HG03457 (cell line): ENCODE data around the gene PTPRN2.
"Not testable (repeated sequence)": the region's sequence is repeated elsewhere in the genome, so short reads cannot be mapped to it uniquely, and the experiment has no call there.

Experiments used
- ATAC-seq: cut with Tn5 transposase; IDR thresholded peaks from one replicate; pipeline ENCODE4 v1.9.1; 2021; ENCODE audit warnings: moderate number of reproducible peaks; ENCODE audit not compliant: unreplicated experiment

PTPRN2 gene

DNA sequence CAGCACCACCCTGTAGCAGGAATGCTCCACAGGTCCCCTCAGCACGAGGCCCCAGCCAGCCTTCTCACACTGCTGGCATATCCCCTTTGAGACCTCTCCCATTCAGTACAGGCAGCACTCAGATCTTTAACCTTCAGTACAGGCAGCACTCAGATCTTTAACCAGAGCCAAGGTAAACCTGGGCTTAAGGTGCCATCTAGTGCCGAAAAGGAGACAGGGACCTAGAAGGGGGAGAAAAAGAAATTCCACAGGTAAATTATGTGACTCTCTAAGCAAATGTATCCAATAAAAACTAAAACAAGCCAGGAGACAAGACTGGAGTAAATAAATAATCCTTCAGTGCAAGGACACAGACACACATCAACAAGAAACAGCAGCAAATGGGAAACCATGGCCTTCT, 358.6 kb downstream of the PTPRN2 start:
- no peak for ATAC-seq

DNA sequence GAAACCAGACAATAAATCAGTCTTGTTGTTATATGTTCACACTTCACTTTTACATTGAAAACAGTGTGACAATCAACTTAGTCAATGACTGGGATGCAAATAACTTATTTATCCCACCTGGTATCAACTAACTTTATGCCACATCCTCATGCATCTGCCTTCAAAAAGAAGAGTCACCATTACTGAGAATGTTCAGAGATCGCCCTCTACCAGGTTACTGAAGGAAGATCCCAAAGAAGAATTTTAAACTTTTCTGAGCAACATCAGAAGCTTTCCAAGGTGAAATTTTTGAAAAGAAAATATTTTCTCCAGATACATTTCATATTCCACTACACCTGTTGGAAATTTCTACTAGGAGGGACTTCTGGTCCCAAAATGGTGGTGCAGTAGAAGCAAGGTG, 359.5 kb downstream of the PTPRN2 start:
- no peak for ATAC-seq

DNA sequence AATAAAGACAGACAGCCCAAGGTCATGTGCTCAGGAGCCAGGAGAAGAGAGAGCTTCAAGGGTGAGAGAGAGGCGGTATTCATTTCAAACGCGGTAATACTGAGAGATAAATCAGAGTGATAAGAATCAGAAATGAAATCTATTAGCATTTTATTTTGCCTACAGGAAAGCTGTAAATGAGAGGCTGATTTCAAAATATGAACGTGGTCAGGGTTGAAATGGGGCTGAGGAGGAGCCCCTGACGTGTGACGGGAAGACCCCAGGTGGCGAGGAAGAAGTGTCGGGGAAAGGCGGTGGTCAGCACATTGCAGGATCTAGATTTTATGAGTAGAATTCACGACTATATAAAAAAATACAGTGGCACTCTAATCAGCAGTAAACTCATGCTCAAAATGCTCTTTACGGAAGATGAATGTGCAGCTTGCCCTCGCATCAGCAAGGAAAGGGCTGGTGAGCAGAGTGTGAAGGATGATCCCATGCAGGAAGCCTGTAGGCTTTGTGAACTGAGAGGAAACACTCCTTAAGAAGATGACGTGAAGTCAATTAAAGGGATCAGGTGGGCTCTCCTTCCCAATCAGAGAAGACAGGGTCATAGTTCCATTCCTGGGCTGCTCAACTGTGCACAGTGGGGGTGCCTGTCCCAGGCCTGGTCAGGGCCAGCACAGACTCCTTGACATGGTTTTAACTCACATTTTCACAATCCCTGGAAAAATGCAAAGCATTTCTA, 360.2 kb downstream of the PTPRN2 start:
- ATAC-seq: no peak

DNA sequence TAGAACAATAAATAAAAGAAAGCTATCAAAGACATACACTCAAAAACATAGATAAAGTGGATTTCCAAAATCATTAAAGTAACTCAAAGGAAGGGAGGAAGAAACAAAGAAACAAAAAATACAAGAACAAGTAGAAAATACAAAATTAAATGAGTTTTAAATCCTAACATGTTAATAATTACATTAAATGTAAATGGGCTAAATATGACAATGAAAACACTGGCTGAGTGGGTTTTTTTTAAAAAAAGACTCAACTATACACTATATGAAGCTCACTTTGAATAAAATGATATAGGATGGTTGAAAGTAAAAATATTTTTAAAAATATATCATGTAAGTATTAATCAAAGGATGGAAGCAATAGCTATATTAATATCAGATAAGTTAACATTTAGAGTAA, 371.4 kb downstream of the PTPRN2 start:
- ATAC-seq: no peak

DNA sequence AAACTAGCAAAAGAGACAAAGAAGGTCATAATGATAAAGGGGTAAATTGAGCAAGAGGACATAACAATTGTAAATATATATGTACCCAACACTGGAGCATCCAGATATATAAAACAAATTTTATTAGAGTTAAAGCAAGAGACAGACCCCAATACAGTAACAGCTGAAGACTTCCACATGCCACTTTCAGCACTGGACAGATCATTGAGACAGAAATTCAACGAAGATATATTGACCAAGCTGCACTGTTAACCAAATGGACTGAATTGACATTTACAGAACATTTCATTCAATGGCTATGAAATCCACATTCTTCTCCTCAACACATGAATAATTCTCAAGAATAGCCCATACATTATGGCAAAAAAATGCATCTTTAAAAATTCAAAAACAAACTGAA, 378.2 kb downstream of the PTPRN2 start:
- ATAC-seq: no peak

DNA sequence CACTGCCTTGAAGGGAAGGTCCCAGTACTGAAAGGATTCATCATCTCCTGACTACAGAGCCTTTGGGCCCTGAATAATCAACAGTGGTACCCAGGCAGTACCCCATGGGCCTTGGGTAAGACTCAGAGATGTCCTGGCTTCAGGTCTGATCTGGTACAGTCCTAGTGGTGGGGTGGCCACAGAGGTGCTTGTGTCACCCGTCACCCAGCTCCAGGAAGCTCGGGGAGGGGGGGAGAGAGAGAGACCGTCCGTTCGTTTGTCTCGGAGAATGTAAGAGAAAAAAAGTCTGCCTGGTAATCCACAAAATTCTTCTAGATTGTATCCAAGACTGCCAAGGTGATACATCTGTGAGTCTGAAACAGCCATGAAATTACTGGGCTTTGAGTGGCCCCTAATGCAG, 381.3 kb downstream of the PTPRN2 start:
- ATAC-seq: no peak

DNA sequence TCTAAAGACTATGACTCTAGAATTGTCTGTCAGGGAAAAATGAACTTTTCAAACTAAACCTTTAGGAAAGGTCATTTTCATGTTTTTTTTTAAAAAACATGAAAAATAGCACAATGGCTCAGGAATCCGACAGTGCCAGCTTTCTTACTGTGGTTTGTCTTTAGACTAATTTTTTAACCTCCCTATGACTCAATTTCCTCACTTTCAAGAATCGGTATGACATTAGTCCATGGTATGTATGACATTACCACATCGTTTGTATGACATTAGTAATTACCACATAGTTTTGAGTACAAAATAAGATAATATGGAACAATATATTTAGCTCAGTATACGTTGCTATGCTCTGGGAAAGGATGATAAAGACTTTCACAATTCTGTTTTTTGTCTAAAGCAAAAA, 383.2 kb downstream of the PTPRN2 start:
- no peak for ATAC-seq

DNA sequence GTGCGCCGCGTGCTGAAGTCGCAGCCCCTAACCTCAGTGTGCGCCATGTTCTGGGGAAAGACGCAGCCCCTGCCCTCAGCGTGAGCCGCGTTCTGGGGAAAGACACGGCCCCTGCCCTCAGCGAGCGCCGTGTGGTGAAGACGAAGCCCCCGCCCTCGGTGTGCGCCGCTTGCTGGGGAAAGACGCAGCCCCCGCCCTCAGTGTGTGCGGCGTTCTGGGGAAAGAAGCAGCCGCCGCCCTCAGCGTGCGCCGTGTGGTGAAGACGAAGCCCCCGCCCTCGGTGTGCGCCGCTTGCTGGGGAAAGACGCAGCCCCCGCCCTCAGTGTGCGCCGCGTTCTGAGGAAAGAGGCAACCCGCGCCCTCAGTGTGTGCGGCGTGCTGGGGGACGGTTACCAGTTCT, 383.7 kb downstream of the PTPRN2 start:
- ATAC-seq: not testable (repeated sequence)

DNA sequence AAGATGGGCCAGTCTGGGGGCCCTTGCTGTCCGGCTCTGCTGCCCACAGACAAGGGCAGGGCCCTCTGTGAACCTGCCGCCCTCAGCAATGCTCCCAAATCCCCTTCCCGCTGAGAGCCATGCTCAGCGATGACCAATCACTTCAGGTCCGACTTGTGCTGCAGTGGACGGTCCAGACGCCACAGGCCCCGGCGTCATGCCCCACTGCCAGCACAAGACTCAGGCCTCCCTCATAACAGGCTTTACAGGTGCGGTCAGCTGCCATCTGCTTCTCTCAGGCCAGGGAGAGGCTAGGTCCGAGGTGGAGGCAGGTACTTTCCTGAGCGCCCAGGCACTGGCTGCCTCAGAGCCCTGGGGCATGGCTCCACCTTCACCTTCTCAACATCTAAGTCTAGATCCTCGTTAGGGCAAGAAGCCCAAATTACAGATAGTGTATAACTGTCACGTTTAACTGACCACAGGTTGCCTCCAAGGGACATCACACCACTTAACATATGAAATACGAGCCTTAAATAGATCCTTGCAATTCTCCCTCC, 393.2 kb downstream of the PTPRN2 start:
- ATAC-seq: no peak

DNA sequence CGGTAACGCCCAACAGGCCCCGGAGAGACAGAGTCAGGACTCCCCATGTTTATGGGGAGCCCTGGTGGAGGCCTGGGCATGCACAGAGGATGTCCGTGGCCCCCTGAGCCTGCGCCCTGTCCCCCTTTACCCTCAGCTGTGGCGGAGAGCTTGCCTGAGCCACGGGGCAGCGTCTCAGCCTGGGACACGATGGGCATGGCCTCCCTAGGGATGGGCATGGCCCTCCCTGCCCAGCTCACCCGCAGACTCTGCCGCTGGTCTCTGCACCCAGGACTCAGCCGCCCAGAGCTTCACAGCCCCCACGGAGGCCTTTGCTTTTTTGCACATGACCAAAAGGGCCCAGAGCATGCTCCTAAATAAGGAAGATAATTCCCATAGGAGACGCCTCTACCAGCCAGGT, 394.2 kb downstream of the PTPRN2 start:
- no peak for ATAC-seq

DNA sequence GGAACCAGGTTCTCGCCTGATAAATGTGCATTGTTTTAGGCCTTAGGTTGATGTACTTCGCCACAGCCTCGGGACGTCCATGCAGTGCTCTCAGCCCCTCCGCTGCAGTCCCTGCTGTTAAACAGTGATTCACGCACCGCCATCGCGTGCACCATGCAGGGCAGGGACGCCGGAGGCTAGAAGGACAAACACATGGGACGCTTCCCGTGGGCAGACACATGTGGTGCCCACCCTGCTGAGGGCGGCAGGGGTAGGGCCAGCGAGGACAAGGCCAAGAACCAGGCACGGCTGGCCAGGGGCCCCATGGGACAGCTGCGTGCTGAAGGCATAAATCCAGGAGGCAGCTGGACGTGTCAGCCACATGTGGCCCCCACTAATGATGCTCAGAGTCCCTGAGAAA, 394.7 kb downstream of the PTPRN2 start:
- ATAC-seq: no peak

DNA sequence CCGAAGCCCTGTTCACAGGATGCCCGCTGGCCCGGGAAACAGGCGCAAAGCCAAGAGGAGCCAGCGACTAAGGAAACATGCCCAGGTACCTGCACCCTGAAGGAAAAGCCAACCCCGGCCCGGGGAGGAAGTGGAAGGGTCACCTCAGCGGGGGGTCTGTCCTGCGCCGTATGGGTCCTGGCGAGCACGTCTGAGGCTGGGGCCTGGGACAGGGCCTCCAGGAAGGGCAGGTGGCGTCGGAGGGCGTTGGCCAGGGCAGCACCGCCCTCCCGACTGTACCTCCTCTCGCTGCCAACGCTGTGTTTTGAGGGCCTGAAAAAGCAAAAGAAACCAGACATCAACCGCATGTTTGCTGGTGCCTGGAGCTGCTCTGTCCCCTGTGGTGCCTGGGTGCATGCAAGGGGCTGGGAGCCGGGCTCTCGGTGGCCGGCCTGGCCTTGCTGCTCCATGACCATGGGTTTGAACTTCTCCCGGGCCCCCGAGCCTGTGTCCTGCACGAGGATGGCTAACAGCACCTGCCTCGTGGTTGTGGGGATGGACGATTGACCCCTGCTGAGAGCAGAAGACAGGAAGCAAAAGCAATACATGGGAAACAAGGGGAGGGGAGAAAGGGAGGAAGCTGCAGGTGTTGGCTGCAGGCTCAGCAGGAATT, 395.3 kb downstream of the PTPRN2 start:
- ATAC-seq: no peak

DNA sequence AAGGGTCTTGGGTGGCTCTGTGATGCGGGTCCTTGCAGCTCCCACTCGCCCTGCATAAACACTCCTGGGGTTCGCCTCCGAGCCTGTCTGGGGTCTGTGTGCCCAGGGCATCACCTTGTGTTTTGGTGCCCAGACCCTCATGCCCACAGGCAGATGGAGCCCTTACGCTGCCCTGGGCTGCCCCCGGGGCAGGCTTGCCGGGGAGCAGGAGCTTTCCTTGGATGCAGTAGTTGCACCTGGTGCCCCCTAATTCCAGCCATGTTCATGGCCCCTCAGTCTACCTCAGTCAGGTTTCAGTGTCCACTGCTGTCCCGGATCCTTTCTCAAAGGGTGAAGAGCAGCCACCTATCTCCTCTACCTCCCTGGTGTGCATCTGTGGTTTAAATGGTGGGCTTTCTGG, 396.0 kb downstream of the PTPRN2 start:
- ATAC-seq: no peak

DNA sequence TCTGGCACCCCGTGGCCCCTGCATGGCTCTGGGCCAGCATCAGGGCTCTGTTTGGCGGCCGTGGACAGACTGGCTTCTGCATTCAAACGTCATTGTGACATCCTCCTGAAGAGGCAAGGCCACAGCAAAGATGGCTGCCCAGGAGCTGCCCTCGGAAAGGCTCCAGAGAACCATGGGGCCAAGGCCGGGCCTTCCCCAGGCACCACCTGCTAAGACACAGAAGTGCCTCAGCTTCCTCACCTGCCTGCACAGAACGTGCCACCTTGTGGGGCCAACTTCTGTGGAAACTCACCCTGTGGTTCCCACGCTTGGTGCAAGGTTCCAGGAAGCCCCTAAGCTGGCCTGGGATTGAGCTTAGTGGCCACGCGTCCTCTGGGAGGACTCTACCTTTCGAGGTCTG, 396.9 kb downstream of the PTPRN2 start:
- no peak for ATAC-seq

DNA sequence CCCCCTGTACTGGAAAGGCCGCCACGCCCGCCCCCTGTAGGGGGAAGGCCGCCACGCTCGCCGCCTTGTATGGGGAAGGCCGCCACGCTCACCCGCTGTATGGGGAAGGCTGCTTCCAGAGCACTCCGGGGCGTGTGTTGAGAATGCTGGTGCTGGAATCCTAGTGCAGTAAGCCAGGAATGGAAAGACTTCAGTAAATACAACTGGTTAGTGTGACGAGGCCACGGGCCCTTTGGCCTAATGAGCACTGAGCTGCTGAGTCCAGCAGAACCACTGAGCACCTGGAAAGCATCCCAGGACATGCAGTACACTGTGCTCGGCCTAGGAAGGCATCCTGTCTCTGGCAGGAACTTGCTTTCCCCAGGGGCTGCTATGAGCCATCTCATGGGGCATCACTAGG, 398.9 kb downstream of the PTPRN2 start:
- no peak for ATAC-seq

DNA sequence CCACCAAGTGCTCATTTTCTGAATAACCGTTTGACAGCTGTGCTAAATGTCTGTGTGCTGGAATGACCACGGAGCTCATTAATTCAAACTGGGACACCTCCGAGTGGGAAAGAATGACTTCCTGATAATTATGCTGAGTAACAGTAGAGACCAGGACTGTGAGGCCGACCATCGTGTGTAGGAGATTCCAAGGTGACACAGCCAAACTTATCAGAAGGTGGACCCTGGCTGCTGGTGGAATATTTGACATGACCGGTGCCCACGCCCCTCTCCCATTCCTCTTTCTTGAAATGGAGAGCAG, 400.0 kb downstream of the PTPRN2 start:
- ATAC-seq: no peak

DNA sequence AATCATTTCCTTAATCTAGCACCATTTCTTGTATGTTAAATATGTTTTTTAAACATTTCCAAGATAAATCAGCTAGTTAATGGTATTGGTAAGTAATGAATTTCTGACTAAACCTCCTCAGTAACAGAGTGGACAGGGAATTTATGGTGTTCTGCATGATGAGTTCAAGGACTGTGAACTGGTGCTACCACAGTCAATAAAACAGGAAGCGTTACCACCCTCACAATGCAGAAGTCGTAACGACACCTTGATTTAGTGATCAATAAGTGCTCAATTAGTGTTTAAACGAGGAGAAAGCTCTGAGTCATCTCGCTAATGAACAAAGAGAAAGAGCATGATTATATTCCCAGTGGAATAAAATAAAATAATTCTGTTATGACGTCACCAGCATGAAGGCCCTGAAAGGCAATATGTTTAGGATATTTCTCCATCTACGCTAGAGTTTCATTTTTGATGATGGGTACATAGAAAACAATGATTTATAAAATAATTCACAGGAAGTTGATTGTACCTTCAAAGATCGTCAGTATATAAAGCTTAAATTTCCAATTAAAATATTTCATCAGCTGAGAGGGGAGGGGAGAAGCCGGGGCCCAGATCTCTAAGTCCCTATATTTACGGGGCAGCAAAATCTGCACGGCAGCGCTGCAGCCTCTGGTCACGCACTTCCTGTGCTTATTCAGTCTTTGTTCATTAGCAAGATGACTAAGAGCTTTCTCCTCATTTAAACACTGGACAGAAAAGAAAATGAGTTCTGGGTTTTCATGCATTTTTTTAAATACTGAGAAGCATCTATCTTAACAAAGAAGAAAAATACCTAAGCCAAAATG, 400.5 kb downstream of the PTPRN2 start:
- no peak for ATAC-seq

DNA sequence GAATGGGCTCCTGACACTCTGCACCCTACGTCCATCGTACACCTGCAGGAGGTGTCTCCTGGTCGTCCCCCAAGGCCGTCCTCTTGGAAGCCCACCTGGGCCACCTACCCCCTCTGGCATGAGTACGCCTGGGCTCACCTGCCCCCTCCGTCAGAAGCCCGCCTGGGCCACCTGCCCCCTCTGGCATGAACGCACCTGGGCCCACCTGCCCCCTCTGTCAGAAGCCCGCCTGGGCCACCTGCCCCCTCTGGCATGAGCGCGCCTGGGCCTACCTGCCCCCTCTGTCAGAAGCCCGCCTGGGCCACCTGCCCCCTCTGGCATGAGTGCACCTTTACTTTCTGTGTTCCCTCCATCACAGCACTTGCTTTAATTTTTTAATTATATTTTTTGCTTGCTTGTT, 401.2 kb downstream of the PTPRN2 start:
- ATAC-seq: no peak

DNA sequence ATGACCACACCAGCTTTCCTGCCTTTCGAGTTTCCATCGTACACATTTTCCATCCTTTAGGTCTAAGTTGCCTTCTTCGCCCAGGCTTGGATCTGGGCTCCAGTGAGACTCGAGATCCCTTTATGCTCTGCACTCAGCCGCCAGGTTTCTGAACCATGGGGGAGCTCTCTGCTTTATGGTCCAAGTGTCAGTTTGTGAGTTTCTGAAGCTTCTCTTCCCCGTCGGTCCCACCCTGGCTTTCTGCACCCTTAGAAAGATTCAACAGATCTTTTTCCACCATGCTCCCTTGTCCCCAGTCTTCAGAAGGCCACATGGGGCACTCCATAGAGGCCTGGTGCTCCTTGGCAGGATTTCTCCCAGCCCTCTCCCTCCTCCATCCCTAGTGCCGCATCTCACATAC, 402.0 kb downstream of the PTPRN2 start:
- no peak for ATAC-seq

DNA sequence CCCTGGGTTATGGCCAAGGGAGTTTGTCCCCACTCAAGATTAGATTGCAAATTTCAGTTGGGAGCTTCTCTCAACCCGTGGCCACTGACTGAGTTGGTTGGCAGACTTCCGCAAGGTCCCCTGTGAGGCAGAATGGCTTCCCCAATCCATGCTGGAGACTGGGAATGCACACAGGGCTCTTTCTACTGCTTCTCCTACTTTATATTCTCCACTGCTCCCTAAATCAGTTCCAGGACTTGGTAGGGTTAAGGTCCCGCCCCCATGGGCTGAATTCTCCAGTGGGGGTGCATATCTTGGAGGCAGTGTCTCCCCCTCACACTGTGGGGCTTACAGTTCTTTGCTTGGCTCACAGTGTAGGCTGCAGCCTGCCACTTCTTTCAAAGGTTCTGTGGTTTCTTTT, 404.2 kb downstream of the PTPRN2 start:
- no peak for ATAC-seq

DNA sequence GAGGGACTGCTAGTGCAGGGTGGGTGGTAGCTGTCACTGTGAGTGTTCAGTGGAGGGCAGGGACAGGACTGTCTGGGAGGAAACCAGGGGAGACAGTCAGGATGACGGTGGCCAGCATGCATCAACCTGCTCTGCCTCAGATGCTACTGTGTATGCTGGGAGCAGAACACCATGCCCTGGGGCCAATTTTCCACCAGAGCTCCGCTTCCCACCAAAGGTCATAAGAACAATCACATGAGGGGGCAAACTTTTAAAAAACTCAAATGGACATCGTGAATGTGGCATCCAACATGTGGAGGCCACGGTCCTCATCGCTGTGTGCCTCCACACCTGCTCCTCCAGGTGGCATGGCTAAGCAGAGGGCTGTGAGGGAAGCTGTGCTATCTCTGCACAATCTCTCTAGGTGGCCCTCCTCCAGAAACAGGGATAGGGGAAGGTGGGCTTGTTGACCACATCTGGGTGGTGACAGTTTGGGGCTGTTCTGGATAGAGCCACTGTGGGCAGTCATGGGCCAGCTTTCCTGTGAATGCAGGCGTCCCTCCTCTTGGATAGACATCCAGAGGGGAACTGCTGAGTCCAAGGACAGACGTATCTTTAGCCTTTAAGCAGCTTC, 411.0 kb downstream of the PTPRN2 start:
- no peak for ATAC-seq

DNA sequence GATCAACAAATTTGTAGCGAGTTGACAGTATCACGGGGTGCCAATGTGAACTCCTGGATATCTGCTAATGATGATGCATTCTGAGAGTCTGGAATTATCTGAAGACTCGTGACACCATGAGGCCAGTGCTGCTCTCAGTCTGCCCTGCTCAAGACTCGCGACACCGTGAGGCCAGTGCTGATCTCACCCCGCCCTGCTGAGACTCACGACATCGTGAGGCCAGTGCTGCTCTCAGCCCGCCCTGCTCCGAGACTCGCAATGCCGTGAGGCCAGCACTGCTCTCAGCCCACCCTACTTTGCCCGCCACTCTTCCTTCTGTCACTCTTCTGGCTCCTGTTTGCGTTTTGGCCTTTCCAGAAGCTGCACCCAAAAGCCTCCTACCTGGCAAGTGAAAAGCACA, 411.8 kb downstream of the PTPRN2 start:
- no peak for ATAC-seq
